WTC11 (cell line): ENCODE data around the gene ADAM12.

ENCODE experiments used
- FOXP1 ChIP-seq: sonication (generic); formaldehyde crosslinking; IDR thresholded peaks from 2 replicates; pipeline ENCODE4 v1.8.0; 2022; ENCODE audit warnings: missing genetic modification reagents, mild to moderate bottlenecking, moderate library complexity, borderline replicate concordance
- IRF2 ChIP-seq: sonication (generic); formaldehyde crosslinking; IDR thresholded peaks from 2 replicates; pipeline ENCODE4 v1.8.0; 2022; ENCODE audit warnings: low read depth, missing genetic modification reagents, borderline replicate concordance
- MYBL2 ChIP-seq: sonication (generic); formaldehyde crosslinking; IDR thresholded peaks from 2 replicates; pipeline ENCODE4 v1.8.1; 2023; ENCODE audit warnings: mild to moderate bottlenecking, moderate library complexity, missing genetic modification reagents
- ZNF219 ChIP-seq: sonication (generic); formaldehyde crosslinking; IDR thresholded peaks from 2 replicates; pipeline ENCODE4 v1.8.0; 2023; ENCODE audit warnings: missing genetic modification reagents, mild to moderate bottlenecking, borderline replicate concordance
- TF ChIP-seq, protein P1 (sequence below): fragments of 200-600 bp; IDR thresholded peaks from 2 replicates; pipeline ENCODE4 v1.8.0; 2022; ENCODE audit warnings: antibody characterized with exemption
- TF ChIP-seq, protein P2 (sequence below): sonication (generic); formaldehyde crosslinking; IDR thresholded peaks from 2 replicates; pipeline ENCODE4 v1.8.0; 2022; ENCODE audit warnings: mild to moderate bottlenecking, missing genetic modification reagents
- TF ChIP-seq, protein P3 (sequence below): sonication (generic); formaldehyde crosslinking; IDR thresholded peaks from 2 replicates; pipeline ENCODE4 v1.8.0; 2022; ENCODE audit warnings: missing genetic modification reagents
- TF ChIP-seq, protein P4 (sequence below): sonication (generic); formaldehyde crosslinking; IDR thresholded peaks from 2 replicates; pipeline ENCODE4 v1.8.1; 2022; ENCODE audit warnings: mild to moderate bottlenecking, missing genetic modification reagents, moderate library complexity, borderline replicate concordance
- TF ChIP-seq, protein P5 (sequence below): fragments of 250-450 bp; sonication (Bioruptor Pico); IDR thresholded peaks from 2 replicates; pipeline ENCODE4 v1.9.0; 2021; ENCODE audit warnings: mild to moderate bottlenecking

DNA sequence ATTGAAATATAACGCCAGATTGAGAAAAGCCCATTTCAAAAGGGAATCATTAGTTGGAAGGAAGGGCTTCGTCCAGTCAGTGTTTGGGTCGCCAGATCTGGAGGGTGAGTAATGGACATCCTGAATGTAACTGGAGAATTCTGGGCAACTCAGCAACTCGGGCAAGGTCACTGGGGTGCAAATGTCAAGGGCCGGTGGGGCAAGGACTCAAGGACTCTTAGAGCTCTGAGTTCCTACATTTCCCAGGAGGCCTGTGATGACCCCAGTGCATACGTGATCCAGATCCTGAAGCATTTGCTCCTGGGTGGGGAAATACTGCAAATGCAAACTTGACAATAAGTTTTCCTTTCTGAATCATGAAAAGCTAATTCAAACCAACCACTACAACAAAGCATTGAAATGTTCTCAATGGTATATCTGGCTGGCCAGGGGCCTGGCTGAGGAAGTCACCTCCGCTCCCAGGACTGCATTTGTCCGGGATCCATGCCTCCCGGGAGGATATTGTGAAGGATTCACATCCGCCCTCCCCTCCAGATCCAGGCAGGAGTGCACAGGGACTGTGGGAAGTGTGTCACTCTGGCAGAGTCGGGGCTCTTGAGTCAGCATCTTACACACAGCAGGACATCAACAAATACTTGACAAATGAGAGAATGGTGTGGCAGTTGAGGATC is 327.9 kb downstream of the ADAM12 start:
- TF ChIP-seq, protein P1, sequence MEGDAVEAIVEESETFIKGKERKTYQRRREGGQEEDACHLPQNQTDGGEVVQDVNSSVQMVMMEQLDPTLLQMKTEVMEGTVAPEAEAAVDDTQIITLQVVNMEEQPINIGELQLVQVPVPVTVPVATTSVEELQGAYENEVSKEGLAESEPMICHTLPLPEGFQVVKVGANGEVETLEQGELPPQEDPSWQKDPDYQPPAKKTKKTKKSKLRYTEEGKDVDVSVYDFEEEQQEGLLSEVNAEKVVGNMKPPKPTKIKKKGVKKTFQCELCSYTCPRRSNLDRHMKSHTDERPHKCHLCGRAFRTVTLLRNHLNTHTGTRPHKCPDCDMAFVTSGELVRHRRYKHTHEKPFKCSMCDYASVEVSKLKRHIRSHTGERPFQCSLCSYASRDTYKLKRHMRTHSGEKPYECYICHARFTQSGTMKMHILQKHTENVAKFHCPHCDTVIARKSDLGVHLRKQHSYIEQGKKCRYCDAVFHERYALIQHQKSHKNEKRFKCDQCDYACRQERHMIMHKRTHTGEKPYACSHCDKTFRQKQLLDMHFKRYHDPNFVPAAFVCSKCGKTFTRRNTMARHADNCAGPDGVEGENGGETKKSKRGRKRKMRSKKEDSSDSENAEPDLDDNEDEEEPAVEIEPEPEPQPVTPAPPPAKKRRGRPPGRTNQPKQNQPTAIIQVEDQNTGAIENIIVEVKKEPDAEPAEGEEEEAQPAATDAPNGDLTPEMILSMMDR = no peak
- TF ChIP-seq, protein P2, sequence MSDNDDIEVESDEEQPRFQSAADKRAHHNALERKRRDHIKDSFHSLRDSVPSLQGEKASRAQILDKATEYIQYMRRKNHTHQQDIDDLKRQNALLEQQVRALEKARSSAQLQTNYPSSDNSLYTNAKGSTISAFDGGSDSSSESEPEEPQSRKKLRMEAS (CRISPR knock-in tag) = no peak
- TF ChIP-seq FOXP1 (CRISPR knock-in tag) = no peak
- no peak for TF ChIP-seq MYBL2 (CRISPR knock-in tag)
- TF ChIP-seq, protein P3, sequence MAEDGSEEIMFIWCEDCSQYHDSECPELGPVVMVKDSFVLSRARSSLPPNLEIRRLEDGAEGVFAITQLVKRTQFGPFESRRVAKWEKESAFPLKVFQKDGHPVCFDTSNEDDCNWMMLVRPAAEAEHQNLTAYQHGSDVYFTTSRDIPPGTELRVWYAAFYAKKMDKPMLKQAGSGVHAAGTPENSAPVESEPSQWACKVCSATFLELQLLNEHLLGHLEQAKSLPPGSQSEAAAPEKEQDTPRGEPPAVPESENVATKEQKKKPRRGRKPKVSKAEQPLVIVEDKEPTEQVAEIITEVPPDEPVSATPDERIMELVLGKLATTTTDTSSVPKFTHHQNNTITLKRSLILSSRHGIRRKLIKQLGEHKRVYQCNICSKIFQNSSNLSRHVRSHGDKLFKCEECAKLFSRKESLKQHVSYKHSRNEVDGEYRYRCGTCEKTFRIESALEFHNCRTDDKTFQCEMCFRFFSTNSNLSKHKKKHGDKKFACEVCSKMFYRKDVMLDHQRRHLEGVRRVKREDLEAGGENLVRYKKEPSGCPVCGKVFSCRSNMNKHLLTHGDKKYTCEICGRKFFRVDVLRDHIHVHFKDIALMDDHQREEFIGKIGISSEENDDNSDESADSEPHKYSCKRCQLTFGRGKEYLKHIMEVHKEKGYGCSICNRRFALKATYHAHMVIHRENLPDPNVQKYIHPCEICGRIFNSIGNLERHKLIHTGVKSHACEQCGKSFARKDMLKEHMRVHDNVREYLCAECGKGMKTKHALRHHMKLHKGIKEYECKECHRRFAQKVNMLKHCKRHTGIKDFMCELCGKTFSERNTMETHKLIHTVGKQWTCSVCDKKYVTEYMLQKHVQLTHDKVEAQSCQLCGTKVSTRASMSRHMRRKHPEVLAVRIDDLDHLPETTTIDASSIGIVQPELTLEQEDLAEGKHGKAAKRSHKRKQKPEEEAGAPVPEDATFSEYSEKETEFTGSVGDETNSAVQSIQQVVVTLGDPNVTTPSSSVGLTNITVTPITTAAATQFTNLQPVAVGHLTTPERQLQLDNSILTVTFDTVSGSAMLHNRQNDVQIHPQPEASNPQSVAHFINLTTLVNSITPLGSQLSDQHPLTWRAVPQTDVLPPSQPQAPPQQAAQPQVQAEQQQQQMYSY (CRISPR knock-in tag) = no peak
- TF ChIP-seq IRF2 (CRISPR knock-in tag) = no peak
- TF ChIP-seq, protein P4, sequence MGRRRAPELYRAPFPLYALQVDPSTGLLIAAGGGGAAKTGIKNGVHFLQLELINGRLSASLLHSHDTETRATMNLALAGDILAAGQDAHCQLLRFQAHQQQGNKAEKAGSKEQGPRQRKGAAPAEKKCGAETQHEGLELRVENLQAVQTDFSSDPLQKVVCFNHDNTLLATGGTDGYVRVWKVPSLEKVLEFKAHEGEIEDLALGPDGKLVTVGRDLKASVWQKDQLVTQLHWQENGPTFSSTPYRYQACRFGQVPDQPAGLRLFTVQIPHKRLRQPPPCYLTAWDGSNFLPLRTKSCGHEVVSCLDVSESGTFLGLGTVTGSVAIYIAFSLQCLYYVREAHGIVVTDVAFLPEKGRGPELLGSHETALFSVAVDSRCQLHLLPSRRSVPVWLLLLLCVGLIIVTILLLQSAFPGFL (CRISPR knock-in tag) = no peak
- TF ChIP-seq, protein P5, sequence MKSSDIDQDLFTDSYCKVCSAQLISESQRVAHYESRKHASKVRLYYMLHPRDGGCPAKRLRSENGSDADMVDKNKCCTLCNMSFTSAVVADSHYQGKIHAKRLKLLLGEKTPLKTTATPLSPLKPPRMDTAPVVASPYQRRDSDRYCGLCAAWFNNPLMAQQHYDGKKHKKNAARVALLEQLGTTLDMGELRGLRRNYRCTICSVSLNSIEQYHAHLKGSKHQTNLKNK = no peak
- no peak for TF ChIP-seq ZNF219 (CRISPR knock-in tag)
